ENCODE data around the gene MYO1H. TPM values are rescaled to one million over a fixed set of nuclear protein-coding genes. Genes with fewer than 3 reads are reported as not detected.

MYO1H gene
- total RNA-seq, 2 experiments from 2014 or later, result not detected

DNA sequence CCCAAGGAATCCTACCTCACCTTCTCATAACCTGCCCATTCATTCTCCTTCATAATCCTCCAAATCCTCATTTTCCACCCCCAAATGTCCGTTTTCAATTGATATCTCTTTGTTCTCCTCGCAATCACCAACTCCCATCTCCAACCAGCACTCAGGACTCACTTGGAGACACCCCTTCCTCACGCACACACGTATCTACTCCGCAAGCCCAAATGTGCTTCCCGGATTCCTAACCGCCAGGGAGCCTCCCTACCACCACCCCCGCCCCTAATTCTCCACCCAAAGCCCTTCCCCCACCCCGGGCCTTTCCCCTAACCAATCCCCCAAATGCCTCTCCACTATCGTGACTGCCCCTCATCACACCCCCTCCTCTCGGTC, 129.1 kb downstream of the MYO1H start:
- CTCF ChIA-PET, result interaction anchor here (1.0 to 2.5 kb wide), 5 partner anchors 9 to 43 kb away, joined by 3 to 7 read pairs (median 5); no protein-coding TSS in a partner anchor
- peak overlapping the region; percentile 99 for H3K27ac Mint-ChIP-seq
- POLR2A ChIA-PET, result no interaction called here
- H3K4me1 Mint-ChIP-seq, result peaks cover 38% of the 10 kb centered on the region
- DNase-seq, result no peak
- no peaks in the 10 kb centered on the region for H3K9me3 Mint-ChIP-seq
- no peaks in the 10 kb centered on the region for H3K36me3 Mint-ChIP-seq (ENCODE audit: low read depth)
- peak overlapping the region; percentile 89 for H3K4me3 Mint-ChIP-seq
- H3K27me3 Mint-ChIP-seq, result no peaks in the 10 kb centered on the region

DNA sequence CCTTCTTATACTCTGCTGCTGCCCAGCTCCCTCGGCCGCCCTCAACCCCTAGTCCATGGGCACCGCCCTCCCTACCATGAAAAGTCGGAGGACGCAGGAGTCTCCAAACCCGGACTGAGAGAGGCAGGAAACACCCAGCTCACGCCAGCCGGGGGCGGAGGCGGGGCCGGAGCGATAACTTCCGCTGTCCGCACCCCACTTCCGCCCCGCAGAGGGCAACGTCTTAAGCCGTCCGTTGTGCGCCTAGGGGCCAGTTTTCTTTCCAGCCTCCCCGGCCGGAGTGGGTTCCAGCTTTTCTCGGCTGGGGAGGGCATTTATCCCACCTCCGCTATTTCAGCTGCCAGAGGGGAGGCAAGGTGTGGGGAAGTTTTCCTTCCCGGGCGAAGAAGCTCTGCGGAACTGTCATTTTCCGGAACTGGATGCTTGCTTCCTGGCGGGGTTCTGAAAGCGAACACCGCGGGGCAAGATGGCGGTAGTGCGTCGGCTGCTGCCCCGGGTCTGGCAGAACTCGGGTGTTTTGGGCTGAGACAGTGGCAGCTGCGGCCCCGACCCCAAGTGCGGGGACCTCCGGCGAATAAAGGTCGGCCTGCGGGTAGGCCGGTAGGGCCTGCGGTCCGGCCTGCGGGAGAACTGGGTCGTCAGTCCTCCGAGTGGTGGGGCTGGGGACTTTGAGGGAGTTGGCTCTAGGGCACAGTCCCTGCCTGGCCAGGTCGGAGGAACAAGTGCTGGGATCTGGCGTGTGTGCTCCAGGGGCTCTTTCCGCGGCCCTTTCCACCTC, 129.7 kb downstream of the MYO1H start, which contains the start of the genes KCTD10 and UBE3B:
Gene KCTD10 (minus strand): TSS at position 116 of the 778 bp plus-strand sequence. CDS start 38 bp downstream, at position 78.
Gene UBE3B (plus strand): TSS at position 450 of the 778 bp plus-strand sequence. CDS start 5,918 bp downstream, outside the sequence.
- no peaks in the 10 kb centered on the region for H3K27me3 Mint-ChIP-seq
- ChIA-PET CTCF (interaction anchor here (1.0 to 2.5 kb wide), 5 partner anchors 10 to 44 kb away, joined by 3 to 7 read pairs (median 5); no protein-coding TSS in a partner anchor), POLR2A (no interaction called here)
- peak within 1 kb of the TSS; percentile 99 for H3K27ac Mint-ChIP-seq
- peak; percentile 89 for DNase-seq
- peaks cover 38% of the 10 kb centered on the region for H3K4me1 Mint-ChIP-seq
- H3K4me3 Mint-ChIP-seq, result peak within 1 kb of the TSS; percentile 89
- H3K36me3 Mint-ChIP-seq (ENCODE audit: low read depth), result no peaks in the 10 kb centered on the region
- no peaks in the 10 kb centered on the region for H3K9me3 Mint-ChIP-seq

DNA sequence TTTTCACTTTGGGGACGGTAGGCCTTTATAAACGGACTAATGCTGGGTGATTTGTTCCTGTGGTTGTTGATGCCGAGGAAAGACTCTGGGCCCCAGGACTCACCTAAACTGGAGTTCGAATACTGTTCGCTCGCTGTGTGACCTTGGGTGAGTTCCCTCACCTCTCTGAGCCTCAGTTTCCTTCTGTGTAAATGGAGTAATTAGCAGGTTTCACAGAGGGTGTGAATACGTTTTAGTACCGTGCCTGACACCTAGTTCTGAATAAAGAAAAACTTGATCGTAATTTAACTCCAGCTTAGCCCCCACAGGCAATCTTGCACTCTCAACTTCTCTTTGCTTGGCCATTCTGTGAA, 130.2 kb downstream of the MYO1H start:
- POLR2A ChIA-PET, result no interaction called here
- H3K27me3 Mint-ChIP-seq, result no peaks in the 10 kb centered on the region
- H3K9me3 Mint-ChIP-seq, result no peaks in the 10 kb centered on the region
- H3K36me3 Mint-ChIP-seq (ENCODE audit: low read depth), result no peaks in the 10 kb centered on the region
- CTCF ChIA-PET, result interaction anchor here (1.2 to 2.5 kb wide), 3 partner anchors 20 to 41 kb away, joined by 3 to 7 read pairs (median 3); no protein-coding TSS in a partner anchor
- H3K4me1 Mint-ChIP-seq, result peaks cover 38% of the 10 kb centered on the region
- peak overlapping the region; percentile 99 for H3K27ac Mint-ChIP-seq
- peak overlapping the region; percentile 89 for H3K4me3 Mint-ChIP-seq
- DNase-seq, result no peak

DNA sequence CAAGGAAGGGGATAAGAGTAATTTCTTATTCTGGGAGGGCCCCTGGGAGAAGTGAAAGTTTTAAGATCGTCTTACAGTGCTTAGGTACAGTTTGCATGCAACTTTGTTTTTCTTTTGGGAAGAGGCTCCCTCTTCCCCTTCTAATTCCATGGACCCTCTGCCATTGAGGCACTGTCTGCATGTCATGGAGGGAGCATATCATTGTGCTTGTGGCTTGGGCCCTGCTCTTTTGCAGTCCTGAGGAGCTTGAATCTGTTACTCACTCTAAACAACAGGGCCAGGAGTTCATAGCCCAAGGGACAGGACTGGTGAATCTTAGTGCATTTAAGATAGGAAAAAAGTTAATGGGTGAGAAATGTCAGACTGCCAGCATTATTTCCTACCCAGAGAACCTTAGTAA, 132.1 kb downstream of the MYO1H start:
- H3K27me3 Mint-ChIP-seq, result no peaks in the 10 kb centered on the region
- POLR2A ChIA-PET, result no interaction called here
- H3K4me3 Mint-ChIP-seq, result no peak overlapping the region
- DNase-seq, result no peak
- no peak overlapping the region for H3K27ac Mint-ChIP-seq
- peaks cover 32% of the 10 kb centered on the region for H3K4me1 Mint-ChIP-seq
- CTCF ChIA-PET, result no interaction called here
- H3K36me3 Mint-ChIP-seq (ENCODE audit: low read depth), result peaks cover 2% of the 10 kb centered on the region
- no peaks in the 10 kb centered on the region for H3K9me3 Mint-ChIP-seq

DNA sequence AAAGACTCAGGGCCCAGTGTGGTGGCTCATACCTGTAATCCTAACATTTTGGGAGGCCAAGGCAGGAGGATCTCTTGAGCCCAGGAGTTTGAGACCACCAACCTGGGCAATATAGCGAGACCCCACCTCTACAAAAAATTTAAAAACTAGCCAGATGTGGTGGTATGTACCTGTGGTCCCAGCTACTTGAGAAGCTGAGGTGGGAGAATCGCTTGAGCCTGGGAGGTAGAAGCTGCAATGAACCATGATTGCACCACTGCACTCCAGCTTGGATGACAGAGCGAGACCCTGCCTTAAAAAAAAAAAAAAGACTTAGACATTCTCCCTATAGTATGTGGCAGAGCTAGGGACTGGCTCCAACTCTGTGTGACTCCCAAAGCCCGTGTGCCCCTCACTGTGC, 132.7 kb downstream of the MYO1H start:
- ChIA-PET CTCF (interaction anchor here (0.6 kb wide), 1 partner anchor 226 kb away, joined by 3 read pairs; no protein-coding TSS in a partner anchor), POLR2A (no interaction called here)
- peaks cover 29% of the 10 kb centered on the region for H3K4me1 Mint-ChIP-seq

DNA sequence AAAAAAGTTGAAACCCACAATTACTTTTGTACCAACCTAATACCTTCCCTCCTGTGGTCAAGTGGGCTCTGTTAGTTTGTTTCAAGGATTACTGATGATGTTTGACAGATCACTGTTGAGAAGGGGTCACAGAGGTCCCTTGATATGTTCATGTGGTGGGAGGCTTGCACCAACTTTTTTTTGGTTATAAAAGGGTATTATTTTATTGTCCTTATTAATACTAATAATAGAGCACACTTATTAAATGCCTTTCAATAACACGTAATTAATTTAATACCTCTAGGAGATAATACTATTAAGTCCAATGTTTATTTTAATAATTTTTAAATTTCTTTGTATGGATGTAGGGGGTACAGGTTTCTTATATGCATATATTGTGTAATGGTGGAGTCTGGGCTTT, 134.2 kb downstream of the MYO1H start:
- Mint-ChIP-seq H3K27me3 (no peaks in the 10 kb centered on the region), H3K4me1 (peaks cover 14% of the 10 kb centered on the region), H3K9me3 (no peaks in the 10 kb centered on the region), H3K36me3 (ENCODE audit: low read depth) (peaks cover 15% of the 10 kb centered on the region), H3K27ac (no peak overlapping the region), H3K4me3 (no peak overlapping the region)
- ChIA-PET POLR2A (no interaction called here), CTCF (interaction anchor here (0.6 to 1.1 kb wide), 3 partner anchors 12 to 304 kb away, joined by 3 to 5 read pairs (median 4); no protein-coding TSS in a partner anchor)
- no peak for DNase-seq

More for the DNA sequence above, 132.7 kb downstream of the MYO1H start:
- Mint-ChIP-seq H3K36me3 (ENCODE audit: low read depth) (peaks cover 8% of the 10 kb centered on the region), H3K4me3 (no peak overlapping the region), H3K27me3 (no peaks in the 10 kb centered on the region), H3K9me3 (no peaks in the 10 kb centered on the region), H3K27ac (no peak overlapping the region)
- DNase-seq, result no peak

DNA sequence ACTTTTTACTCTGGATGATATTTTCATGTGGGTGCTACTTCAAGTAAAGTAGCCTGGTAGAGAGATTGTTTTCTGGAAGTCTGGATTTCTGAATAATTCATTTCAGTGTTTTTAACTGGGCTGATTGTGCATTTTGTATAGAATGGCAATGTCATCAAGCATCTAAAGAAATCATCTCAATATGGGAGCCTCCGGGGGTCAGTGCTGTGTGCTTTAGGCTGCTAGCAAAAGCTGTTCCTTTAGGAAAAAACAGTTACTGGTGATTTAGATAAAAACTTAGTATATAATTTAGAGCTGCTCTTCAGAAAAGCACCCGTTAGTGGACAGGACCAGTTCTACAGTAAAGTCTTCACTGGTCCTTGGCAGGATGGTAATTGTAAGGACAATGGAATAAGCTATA, 134.8 kb downstream of the MYO1H start:
- Mint-ChIP-seq H3K27me3 (no peaks in the 10 kb centered on the region), H3K4me3 (no peak overlapping the region), H3K9me3 (no peaks in the 10 kb centered on the region), H3K4me1 (peaks cover 10% of the 10 kb centered on the region), H3K36me3 (ENCODE audit: low read depth) (peaks cover 15% of the 10 kb centered on the region), H3K27ac (no peak overlapping the region)
- ChIA-PET POLR2A (no interaction called here), CTCF (interaction anchor here (0.6 to 1.4 kb wide), 2 partner anchors 17 to 651 kb away, joined by 3 read pairs; no protein-coding TSS in a partner anchor)
- no peak for DNase-seq

DNA sequence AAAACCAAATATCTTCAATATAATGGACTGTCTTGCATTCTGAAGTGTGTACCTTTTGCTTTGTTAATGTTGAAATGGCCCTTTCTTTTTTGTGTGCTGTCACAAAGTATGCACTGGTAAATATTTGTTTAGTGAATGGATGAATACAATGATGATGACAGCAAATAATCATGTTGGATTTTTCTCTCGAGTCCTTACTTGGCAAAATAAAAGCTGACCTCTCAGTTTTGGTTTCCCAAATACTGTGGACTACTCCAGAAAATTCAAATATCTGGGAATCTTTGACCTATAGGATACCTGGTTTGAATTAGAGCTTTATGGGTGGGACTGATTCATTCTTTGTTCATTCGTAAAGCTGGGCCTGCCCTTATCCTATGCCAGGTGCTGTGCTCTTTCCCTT, 135.2 kb downstream of the MYO1H start:
- ChIA-PET POLR2A (no interaction called here), CTCF (interaction anchor here (0.6 to 1.4 kb wide), 2 partner anchors 17 to 651 kb away, joined by 3 read pairs; no protein-coding TSS in a partner anchor)
- DNase-seq, result no peak
- H3K36me3 Mint-ChIP-seq (ENCODE audit: low read depth), result peaks cover 15% of the 10 kb centered on the region
- H3K9me3 Mint-ChIP-seq, result no peaks in the 10 kb centered on the region
- no peaks in the 10 kb centered on the region for H3K27me3 Mint-ChIP-seq
- no peak overlapping the region for H3K4me3 Mint-ChIP-seq
- H3K27ac Mint-ChIP-seq, result no peak overlapping the region
- peaks cover 10% of the 10 kb centered on the region for H3K4me1 Mint-ChIP-seq

DNA sequence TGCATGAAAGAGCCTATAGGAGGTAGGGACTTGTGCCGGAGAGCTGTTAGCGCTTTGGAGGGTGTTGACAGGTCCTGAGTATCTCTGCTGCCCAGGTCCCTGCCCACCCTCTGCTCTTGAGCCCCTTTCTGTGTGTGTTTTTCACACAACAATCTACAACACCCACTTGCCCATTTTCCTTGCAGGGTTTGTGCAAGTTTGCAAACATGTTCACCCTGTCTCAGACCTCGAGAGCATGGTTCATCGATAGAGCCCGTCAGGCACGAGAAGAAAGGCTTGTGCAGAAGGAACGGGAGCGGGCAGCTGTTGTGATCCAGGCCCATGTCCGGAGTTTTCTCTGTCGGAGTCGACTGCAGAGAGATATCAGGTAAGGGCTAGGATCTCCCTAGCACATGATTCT, 135.6 kb downstream of the MYO1H start:
- Mint-ChIP-seq H3K9me3 (no peaks in the 10 kb centered on the region), H3K4me3 (no peak overlapping the region), H3K27ac (no peak overlapping the region), H3K27me3 (no peaks in the 10 kb centered on the region), H3K36me3 (ENCODE audit: low read depth) (peaks cover 15% of the 10 kb centered on the region), H3K4me1 (peaks cover 10% of the 10 kb centered on the region)
- POLR2A ChIA-PET, result no interaction called here
- CTCF ChIA-PET, result interaction anchor here (1.4 kb wide), 1 partner anchor 17 kb away, joined by 3 read pairs; no protein-coding TSS in a partner anchor
- no peak for DNase-seq

DNA sequence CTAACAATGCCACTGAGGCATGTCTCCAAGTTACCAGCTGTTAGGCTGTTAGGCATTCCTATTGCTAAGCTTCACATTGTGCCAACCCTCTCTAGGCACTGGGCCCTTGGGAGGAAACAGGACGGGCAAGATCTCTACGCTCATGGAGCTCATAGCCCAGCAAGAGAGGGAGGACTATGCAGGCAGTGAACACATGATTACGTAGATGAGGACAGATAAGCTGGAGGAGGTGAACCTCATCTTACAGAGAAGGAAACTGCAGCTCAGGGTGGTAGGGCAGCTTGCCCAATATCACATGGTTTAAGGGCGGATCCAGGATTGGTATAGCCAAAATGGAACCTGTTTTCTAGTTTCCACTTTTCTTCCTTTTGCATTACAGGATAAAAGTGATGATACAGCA, 137.5 kb downstream of the MYO1H start:
- POLR2A ChIA-PET, result no interaction called here
- Mint-ChIP-seq H3K27ac (no peak overlapping the region), H3K4me1 (no peaks in the 10 kb centered on the region), H3K4me3 (no peak overlapping the region), H3K36me3 (ENCODE audit: low read depth) (peaks cover 26% of the 10 kb centered on the region), H3K27me3 (no peaks in the 10 kb centered on the region), H3K9me3 (no peaks in the 10 kb centered on the region)
- CTCF ChIA-PET, result interaction anchor here (1.2 kb wide), 2 partner anchors 16 to 50 kb away, joined by 3 read pairs; no protein-coding TSS in a partner anchor
- no peak for DNase-seq

DNA sequence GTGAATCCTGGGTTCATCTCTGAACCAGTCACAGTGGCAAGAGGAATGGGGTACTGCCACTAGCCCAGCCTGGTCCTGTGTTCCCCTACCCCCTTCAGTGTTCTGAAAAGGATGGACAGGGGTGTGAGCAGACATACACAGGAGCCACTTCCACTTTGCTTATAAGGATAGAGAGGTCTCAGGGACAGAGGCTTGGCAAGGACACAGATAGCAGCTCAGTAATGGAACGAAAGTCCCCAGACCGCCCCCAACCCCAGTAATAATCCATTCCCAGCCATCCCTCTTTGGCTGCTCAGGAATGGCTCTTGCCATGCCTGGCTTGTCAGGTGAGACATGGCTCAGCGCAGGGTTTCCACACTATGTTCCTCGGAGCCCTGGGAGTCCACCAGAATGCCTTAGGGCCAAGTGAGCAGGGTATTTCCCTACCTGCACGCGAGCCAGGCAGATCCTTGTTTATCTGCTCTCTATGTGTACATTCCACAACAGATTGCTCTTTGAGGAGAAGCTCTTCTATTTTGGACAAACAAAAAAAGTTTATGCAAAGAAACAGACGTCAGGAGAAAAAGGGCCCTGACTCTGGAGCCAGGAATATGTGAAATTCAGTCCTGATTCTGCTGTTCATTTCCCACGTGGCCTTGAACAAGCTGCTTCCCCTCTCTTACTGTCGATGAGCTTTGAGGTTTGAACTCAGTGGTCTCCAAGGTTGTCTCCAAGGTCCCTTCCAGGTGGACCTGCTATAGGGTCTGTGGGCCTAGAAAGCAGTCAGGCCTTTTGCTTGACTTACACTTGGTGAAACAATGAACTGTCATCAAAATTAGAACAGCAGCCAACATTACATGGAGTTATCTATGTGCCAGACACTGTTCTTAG, 139.7 kb downstream of the MYO1H start:
- H3K4me3 Mint-ChIP-seq, result no peak overlapping the region
- no peaks in the 10 kb centered on the region for H3K4me1 Mint-ChIP-seq
- no peak overlapping the region for H3K27ac Mint-ChIP-seq
- H3K9me3 Mint-ChIP-seq, result no peaks in the 10 kb centered on the region
- POLR2A ChIA-PET, result no interaction called here
- no peak for DNase-seq
- H3K36me3 Mint-ChIP-seq (ENCODE audit: low read depth), result peaks cover 26% of the 10 kb centered on the region
- H3K27me3 Mint-ChIP-seq, result no peaks in the 10 kb centered on the region
- CTCF ChIA-PET, result no interaction called here

DNA sequence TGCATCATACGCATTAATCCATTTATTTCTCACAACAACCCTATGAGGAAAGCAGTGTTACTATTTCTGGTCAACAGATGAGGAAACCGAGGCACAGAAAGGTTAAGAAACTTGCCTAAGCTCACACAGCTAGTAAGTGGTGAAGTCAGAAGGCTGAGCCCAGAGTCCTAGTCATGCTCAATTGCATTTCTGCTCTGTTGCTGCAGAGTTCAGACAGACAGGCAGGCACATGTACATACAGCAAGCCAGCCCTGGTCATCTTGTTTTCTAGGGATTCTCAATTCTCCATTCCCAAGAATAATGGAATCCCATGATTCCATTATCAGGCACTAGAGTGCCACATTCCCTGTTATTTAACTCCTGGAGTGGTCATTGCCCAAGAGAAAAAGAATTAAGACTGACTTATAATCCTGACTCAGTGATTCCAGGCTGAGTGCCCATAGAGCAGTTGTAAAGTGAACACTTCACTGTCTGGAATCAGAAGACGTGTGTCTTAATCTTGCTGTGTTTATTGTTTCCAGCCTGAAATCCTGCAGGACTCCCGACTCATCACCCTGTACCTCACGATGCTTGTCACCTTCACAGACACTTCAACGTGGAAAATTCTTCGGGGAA, 140.5 kb downstream of the MYO1H start:
- CTCF ChIA-PET, result no interaction called here
- POLR2A ChIA-PET, result no interaction called here
- H3K4me1 Mint-ChIP-seq, result no peaks in the 10 kb centered on the region
- H3K27ac Mint-ChIP-seq, result no peak overlapping the region
- no peak for DNase-seq
- H3K9me3 Mint-ChIP-seq, result no peaks in the 10 kb centered on the region
- no peak overlapping the region for H3K4me3 Mint-ChIP-seq
- H3K36me3 Mint-ChIP-seq (ENCODE audit: low read depth), result peaks cover 26% of the 10 kb centered on the region
- no peaks in the 10 kb centered on the region for H3K27me3 Mint-ChIP-seq

All from activated CD4-positive, alpha-beta T cell treated with anti-CD3 and anti-CD28 coated beads, Interleukin-2, amount 10 ng/mL, durations not matched to agents 7 days and 5 days (primary cell).